ENCODE data around the gene NUAK2.

Gene NUAK2

GRCh38 chr1:205310976-205311704 is 10.4 kb downstream of the NUAK2 start:
- no peak overlapping the region for H3K27ac ChIP-seq
- TF ChIP-seq, protein P1, sequence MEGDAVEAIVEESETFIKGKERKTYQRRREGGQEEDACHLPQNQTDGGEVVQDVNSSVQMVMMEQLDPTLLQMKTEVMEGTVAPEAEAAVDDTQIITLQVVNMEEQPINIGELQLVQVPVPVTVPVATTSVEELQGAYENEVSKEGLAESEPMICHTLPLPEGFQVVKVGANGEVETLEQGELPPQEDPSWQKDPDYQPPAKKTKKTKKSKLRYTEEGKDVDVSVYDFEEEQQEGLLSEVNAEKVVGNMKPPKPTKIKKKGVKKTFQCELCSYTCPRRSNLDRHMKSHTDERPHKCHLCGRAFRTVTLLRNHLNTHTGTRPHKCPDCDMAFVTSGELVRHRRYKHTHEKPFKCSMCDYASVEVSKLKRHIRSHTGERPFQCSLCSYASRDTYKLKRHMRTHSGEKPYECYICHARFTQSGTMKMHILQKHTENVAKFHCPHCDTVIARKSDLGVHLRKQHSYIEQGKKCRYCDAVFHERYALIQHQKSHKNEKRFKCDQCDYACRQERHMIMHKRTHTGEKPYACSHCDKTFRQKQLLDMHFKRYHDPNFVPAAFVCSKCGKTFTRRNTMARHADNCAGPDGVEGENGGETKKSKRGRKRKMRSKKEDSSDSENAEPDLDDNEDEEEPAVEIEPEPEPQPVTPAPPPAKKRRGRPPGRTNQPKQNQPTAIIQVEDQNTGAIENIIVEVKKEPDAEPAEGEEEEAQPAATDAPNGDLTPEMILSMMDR (conservative IDR thresholded peaks at IDR 0.05) = no peak
- TF ChIP-seq ZFX (IDR thresholded peaks at IDR 0.05) = no peak

GRCh38 chr1:205309741-205310140 is 11.8 kb downstream of the NUAK2 start:
- TF ChIP-seq, protein P1 (conservative IDR thresholded peaks at IDR 0.05) = no peak
- no peak for TF ChIP-seq ZFX (IDR thresholded peaks at IDR 0.05)
- H3K27ac ChIP-seq = no peak overlapping the region

- TF ChIP-seq ZFX (IDR thresholded peaks at IDR 0.05) = no peak
- TF ChIP-seq, protein P1 (conservative IDR thresholded peaks at IDR 0.05) = no peak
- H3K27ac ChIP-seq = no peak overlapping the region
These were observed 14.5 kb downstream of the NUAK2 start for GRCh38 chr1:205306929-205307566.

DNA sequence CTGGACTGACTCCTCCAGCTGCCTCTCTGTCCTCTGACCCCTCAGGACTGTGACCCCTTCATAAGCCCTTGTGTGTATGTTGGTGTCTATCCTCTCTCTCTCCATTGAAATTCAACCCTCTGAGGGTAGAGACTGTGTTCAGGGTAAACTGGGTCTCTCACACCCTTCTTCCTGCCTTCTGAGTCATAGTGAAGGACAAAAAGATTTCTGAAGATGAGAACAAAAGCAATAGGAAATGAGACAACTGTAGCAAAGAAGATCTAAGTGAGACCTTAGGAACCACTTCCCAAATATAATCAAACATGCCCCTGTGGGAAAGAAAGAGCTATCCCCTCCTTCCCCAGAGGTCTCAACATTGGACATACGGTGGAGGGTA is 16.9 kb downstream of the NUAK2 start:
- TF ChIP-seq, protein P1 (conservative IDR thresholded peaks at IDR 0.05) = no peak
- TF ChIP-seq ZFX (IDR thresholded peaks at IDR 0.05) = no peak
- H3K27ac ChIP-seq = no peak overlapping the region

DNA sequence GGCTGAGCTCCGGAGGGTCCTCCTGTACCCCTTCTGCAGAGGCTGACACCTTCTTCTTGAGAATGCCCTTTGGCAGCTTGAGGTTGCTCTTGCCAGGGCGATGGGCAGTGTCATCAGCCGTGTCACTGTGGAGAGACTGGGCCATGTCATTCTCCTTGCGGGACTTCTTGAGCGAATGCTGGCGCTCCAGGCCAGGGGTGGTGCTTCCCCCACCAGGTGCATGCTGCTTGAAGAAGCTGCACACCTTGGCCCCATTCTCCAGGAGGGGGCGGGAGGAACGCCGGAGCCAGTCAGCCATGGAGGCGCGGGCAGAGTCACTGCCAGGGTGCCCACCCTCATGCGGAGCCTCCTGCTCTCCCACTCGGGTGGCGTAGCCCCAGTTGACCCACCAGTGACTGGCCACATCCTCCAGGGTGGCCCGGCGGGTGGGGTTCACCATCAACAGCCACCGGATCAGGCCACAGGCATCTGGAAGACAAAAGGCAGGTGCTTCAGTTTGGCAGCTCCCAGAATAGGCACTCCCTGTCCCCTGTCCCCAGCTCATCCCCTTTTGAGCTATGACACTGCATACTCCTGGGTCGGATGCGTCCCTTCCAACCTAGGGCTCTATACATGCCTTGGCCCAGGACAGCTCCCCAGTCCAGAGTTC is 17.4 kb downstream of the NUAK2 start:
- H3K27ac ChIP-seq = no peak overlapping the region
- TF ChIP-seq, protein P1 (conservative IDR thresholded peaks at IDR 0.05) = no peak
- TF ChIP-seq ZFX (IDR thresholded peaks at IDR 0.05) = no peak

DNA sequence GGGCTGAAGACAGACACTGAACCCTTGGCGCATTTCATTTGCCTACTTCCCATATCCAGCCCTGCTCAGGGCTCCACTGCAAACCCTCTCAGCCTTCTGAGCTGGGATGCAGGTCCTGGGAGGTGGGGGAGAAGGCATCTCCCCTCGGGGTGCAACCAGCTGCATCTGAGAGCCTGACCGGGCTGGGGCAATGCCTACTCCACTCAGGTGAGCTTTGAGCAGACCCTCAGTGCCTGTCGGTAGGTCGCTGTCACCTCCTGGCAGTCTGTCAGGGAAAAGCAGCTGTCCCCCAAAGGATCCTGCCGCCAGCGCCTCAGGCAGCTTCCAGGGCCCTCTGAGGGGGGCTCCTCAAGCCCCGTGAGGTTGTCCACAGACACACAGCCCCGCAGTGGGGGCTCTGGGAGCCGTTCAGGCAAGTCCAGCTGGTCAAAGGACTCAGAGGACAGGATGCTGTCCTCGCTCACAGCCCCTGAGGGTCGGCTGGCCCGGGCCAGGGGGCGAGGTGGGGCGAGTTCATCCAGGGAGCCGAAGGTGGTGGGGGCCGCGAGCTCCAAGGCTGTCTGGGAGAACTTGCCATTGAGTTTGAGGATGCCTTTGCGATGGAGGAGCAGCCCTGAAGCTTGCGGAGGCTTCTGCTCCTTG is 18.2 kb downstream of the NUAK2 start:
- TF ChIP-seq, protein P1 (conservative IDR thresholded peaks at IDR 0.05) = no peak
- no peak for TF ChIP-seq ZFX (IDR thresholded peaks at IDR 0.05)
- H3K27ac ChIP-seq = no peak overlapping the region
